T-cell (primary cell): ENCODE measurements around the gene CPNE6. TPM values are rescaled to one million over a fixed set of nuclear protein-coding genes. Genes with fewer than 3 reads are reported as not detected.
"Not testable (repeated sequence)": the region's sequence is repeated elsewhere in the genome, so short reads cannot be mapped to it uniquely, and the experiment has no call there.

Source experiments
- ATAC-seq, 4 experiments: fragments of 200-7000 bp in 3 of 4; fragments of 150-1000 bp in 1 of 4; cut with Tn5 transposase; replicated peaks in 1 of 4; 1 replicate in 3 of 4; 2 replicates in 1 of 4; pipeline ENCODE4 v1.10.0; 2021; ENCODE audit warnings: moderate library complexity in 3 of 4, mild to moderate bottlenecking in 2 of 4, moderate number of reproducible peaks in 1 of 4
- CTCF ChIA-PET, 2 donors: fragments of 300-600 bp; sonication (Branson Sonifier 250); formaldehyde crosslinking; loops; one replicate each; lab custom pipeline; 2022; ENCODE audit warnings: antibody characterized with exemption in 2 of 2; lab: Charles Lee
- POLR2A ChIA-PET, 2 donors: fragments of 300-600 bp; sonication (Branson Sonifier 250); formaldehyde crosslinking; loops; one replicate each; lab custom pipeline; 2022; ENCODE audit warnings: antibody characterized with exemption in 2 of 2; lab: Charles Lee
- DNase-seq, 35 experiments: peaks; one replicate each; pipeline versions ENCODE4 v3.0.0 to v3.0.0-alpha.2; 2013 to 2023
- H3K27ac ChIP-seq: one replicate; pipeline ENCODE4 v1.5.1; 2013; ENCODE audit warnings: low read length
- H3K27me3 ChIP-seq, 2 experiments: replicated peaks in 1 of 2; 1 replicate in 1 of 2; 2 replicates in 1 of 2; pipeline versions ENCODE4 v1.6.1 to v1.7.0; 2013; ENCODE audit warnings: low read length in 1 of 2, mixed read lengths in 1 of 2; ENCODE audit not compliant: control insufficient read depth in 2 of 2, insufficient read depth in 2 of 2; ENCODE audit errors: extremely low read depth in 1 of 2
- H3K36me3 ChIP-seq, 2 donors: 1 replicate in 1 of 2; 2 replicates in 1 of 2; pipeline versions ENCODE4 v1.6.1 to v1.7.0; 2013; ENCODE audit warnings: low read length in 1 of 2; ENCODE audit not compliant: control insufficient read depth in 2 of 2, insufficient read depth in 1 of 2; ENCODE audit errors: extremely low read depth in 1 of 2
- H3K4me1 ChIP-seq, 2 experiments: 1 replicate in 1 of 2; 2 replicates in 1 of 2; pipeline versions ENCODE4 v1.6.1 to v1.7.0; 2013; ENCODE audit warnings: low read length in 2 of 2, mixed read lengths in 1 of 2; ENCODE audit not compliant: insufficient read depth in 2 of 2, control insufficient read depth in 1 of 2; ENCODE audit errors: extremely low read depth in 1 of 2
- H3K4me3 ChIP-seq, 2 donors: 1 replicate in 1 of 2; 2 replicates in 1 of 2; pipeline versions ENCODE4 v1.5.1 to v1.7.0; 2013; ENCODE audit warnings: mild to moderate bottlenecking in 2 of 2, low read length in 1 of 2, moderate library complexity in 1 of 2; ENCODE audit not compliant: control insufficient read depth in 1 of 2; ENCODE audit errors: extremely low read depth in 1 of 2
- H3K9me3 ChIP-seq: 2 replicates; pipeline ENCODE4 v1.7.0; 2013
- H3K27ac Mint-ChIP-seq, 2 donors: one replicate each; pipeline ENCODE4 v1.8.0; 2020 to 2021; ENCODE audit warnings: mild to moderate bottlenecking in 2 of 2, mixed read lengths in 2 of 2
- H3K27me3 Mint-ChIP-seq, 2 donors: one replicate each; pipeline ENCODE4 v1.8.0; 2021 to 2022; ENCODE audit warnings: mixed read lengths in 2 of 2
- H3K36me3 Mint-ChIP-seq: one replicate; pipeline ENCODE4 v1.8.0; 2021; ENCODE audit warnings: mixed read lengths
- H3K4me1 Mint-ChIP-seq, 3 donors: one replicate each; pipeline ENCODE4 v1.8.0; 2020 to 2022; ENCODE audit warnings: mixed read lengths in 3 of 3, mild to moderate bottlenecking in 1 of 3
- H3K4me3 Mint-ChIP-seq, 3 donors: one replicate each; pipeline ENCODE4 v1.8.0; 2020 to 2022; ENCODE audit warnings: mild to moderate bottlenecking in 3 of 3, mixed read lengths in 3 of 3, moderate library complexity in 3 of 3
- H3K9me3 Mint-ChIP-seq, 3 donors: one replicate each; pipeline ENCODE4 v1.8.0; 2020 to 2022; ENCODE audit warnings: mixed read lengths in 3 of 3
- WGBS: methylation state at CpG from one replicate; pipeline ENCODE4 v1.1.5; 2013; ENCODE audit warnings: missing lambda C conversion rate; ENCODE audit not compliant: insufficient coverage; 5-methylcytosine and 5-hydroxymethylcytosine counted together
- total RNA-seq, 35 experiments: library from RNA in 6 of 35; stranded (reverse) in 6 of 35; fragments of 120-200 nt in 1 of 35; gene quantifications; one replicate each; pipeline versions ENCODE4 v1.2.1 to v1.2.4 and lab custom pipeline; 2013 to 2026

The CPNE6 gene
- total RNA-seq (not detected), total RNA-seq (lab: John Stamatoyannopoulos, UW) (0 to 0.25 (median 0) reads per million in 29 experiments)
- total RNA-seq (2013) = not detected

DNA sequence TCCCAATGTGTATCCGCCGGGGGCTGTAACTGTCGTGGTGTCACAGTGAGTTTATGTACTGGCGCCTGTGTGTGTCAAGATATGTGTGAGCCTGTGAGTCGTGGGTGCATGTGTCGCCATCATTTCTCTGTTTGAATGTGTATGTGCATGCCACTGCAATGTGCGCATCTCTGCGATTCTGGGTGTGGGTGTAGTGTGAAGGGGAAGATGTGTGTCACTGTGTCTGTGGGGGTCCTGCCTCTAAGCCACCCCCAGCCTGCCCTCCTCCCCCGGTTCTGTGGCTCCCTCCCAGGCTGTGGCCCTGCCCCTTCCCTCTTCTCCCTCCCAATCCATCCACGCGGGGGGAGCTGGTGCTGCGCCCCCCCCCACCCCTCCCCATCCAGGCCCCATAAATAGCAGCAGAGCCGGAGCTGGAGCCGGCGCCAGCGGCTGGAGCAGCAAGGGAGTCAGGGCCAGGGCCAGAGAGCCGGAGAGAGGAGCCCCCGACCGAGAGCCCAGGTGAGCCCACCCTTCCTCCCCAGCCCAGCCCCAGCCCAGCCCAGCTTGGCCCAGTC, at the start of gene CPNE6:
CPNE6 (plus strand) TSS at position 419 of the 554 bp plus-strand sequence. CDS start 1,375 bp downstream, outside the sequence.
- no peak for ATAC-seq
- 55% methylated on average over 8 of the region's 19 CpGs for WGBS
- Histone ChIP-seq H3K4me3 (no peak within 1 kb of the TSS), H3K27me3 (peaks cover 0 to 53% of the 10 kb centered on the region in 2 experiments), H3K9me3 (no peaks in the 10 kb centered on the region), H3K27ac (no peak within 1 kb of the TSS), H3K36me3 (no peaks in the 10 kb centered on the region), H3K4me1 (no peaks in the 10 kb centered on the region)
- CTCF ChIA-PET = no interaction called here
- no peak for DNase-seq
- Mint-ChIP-seq H3K4me3 (no peak within 1 kb of the TSS), H3K27me3 (peaks cover 6 to 14% of the 10 kb centered on the region in 2 donors), H3K9me3 (no peaks in the 10 kb centered on the region), H3K4me1 (peaks cover 0 to 2% (median 0%) of the 10 kb centered on the region in 3 donors), H3K27ac (no peak within 1 kb of the TSS), H3K36me3 (no peaks in the 10 kb centered on the region)
- POLR2A ChIA-PET = no interaction called here

DNA sequence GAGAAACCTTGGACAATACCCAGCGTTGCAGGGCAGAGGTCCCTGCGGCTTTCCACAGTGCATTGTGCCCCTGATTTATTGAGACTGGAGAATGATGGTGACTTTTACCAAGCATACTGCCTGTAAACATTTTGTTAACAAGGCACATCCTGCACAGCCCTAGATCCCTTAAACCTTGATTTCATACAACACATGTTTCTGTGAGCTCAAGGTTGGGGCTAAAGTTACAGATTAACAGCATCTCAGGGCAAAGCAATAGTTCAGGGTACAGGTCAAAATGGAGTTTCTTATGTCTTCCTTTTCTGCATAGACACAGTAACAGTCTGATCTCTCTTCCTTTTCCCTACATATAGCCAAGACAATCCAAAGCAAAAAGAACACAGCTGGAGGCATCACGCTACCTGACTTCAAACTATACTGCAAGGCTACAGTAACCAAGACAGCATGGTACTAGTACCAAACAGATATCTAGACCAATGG, 46.4 kb upstream of the CPNE6 start:
- POLR2A ChIA-PET, CTCF ChIA-PET: not testable (repeated sequence)

DNA sequence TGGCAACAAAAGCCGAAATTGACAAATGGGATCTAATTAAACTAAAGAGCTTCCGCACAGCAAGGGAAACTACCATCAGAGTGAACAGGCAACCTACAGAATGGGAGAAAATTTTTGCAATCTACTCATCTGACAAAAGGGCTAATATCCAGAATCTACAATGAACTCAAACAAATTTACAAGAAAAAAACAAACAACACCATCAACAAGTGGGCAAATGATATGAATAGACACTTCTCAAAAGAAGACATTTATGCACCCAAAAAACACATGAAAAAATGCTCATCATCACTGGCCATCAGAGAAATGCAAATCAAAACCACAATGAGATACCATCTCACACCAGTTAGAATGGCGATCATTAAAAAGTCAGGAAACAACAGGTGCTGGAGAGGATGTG, 41.7 kb upstream of the CPNE6 start:
- ATAC-seq, H3K27ac Mint-ChIP-seq, POLR2A ChIA-PET, H3K27me3 ChIP-seq, H3K27ac ChIP-seq, H3K4me3 Mint-ChIP-seq, H3K9me3 ChIP-seq, H3K27me3 Mint-ChIP-seq, H3K4me3 ChIP-seq, H3K36me3 Mint-ChIP-seq, H3K4me1 ChIP-seq, H3K4me1 Mint-ChIP-seq, CTCF ChIA-PET, H3K36me3 ChIP-seq, DNase-seq: not testable (repeated sequence)
- WGBS = no CpG with 5 or more reads among the region's 3 CpGs
- H3K9me3 Mint-ChIP-seq = peaks cover 3 to 16% (median 13%) of the 10 kb centered on the region in 3 donors

More for the DNA sequence above, 46.4 kb upstream of the CPNE6 start:
- H3K36me3 ChIP-seq, H3K9me3 ChIP-seq, H3K36me3 Mint-ChIP-seq, H3K4me3 ChIP-seq, H3K4me3 Mint-ChIP-seq, H3K4me1 Mint-ChIP-seq, H3K9me3 Mint-ChIP-seq, ATAC-seq, H3K27me3 ChIP-seq, H3K4me1 ChIP-seq, H3K27ac ChIP-seq, H3K27ac Mint-ChIP-seq, H3K27me3 Mint-ChIP-seq, DNase-seq: not testable (repeated sequence)
- WGBS = 100% methylated on average over 2 of the region's 3 CpGs

DNA sequence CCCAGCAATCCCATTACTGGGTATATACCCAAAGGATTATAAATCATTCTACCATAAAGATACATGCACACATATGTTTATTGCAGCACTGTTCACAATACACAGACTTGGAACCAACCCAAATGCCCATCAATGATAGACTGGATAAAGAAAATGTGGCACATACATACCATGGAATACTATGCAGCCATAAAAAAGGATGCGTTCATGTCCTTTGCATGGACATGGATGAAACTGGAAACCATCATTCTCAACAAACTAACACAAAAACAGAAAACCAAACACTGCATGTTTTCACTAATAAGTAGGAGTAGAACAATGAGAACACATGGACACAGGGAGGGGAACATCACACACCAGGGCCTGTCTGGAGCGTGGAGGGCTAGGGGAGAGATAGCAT, 40.0 kb upstream of the CPNE6 start:
- H3K4me1 ChIP-seq, H3K27ac Mint-ChIP-seq, H3K9me3 ChIP-seq, H3K36me3 ChIP-seq, DNase-seq, H3K4me3 ChIP-seq, H3K27me3 Mint-ChIP-seq, POLR2A ChIA-PET, H3K36me3 Mint-ChIP-seq, H3K27ac ChIP-seq, ATAC-seq, CTCF ChIA-PET, H3K4me3 Mint-ChIP-seq, H3K27me3 ChIP-seq: not testable (repeated sequence)
- peaks cover 3 to 16% (median 13%) of the 10 kb centered on the region in 3 donors for H3K9me3 Mint-ChIP-seq
- peaks cover 3 to 12% (median 4%) of the 10 kb centered on the region in 3 donors for H3K4me1 Mint-ChIP-seq
- no CpG with 5 or more reads among the region's 2 CpGs for WGBS

DNA sequence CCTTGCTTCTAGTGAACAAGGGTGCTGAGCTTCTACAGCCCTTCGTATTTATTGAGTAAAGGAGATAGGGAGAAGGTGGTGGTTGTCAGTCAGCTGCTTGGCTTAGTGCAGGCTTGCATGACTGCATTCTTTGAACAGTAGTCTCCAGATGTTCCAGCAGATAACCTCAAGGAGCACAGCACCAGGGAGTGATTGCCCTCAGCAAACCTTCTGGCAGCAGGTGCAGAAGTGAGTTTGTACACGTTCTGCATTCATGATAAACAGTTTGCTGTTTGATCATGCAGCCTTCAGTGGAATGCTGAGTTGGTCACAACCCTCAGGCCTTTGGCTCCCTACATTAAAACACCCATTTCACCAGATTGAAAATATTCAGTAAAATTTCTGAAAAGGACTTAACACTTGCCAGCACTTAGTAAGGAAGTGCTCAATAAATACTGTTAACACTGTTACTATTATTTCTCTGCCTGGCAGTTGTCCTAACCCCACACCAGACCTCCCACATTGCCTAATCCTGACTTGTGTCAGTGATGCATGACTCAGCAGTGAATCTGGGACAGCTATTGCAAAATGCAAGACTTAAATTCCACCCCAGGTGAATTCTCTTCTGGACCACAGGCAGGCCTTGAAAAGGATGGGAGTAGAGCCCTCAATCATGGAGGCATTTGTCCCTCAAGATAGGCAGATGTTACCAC, 38.5 kb upstream of the CPNE6 start:
- peaks cover 10 to 20% (median 10%) of the 10 kb centered on the region in 3 donors for H3K4me1 Mint-ChIP-seq
- Histone ChIP-seq H3K4me1 (peaks cover 0 to 11% of the 10 kb centered on the region in 2 experiments), H3K9me3 (no peaks in the 10 kb centered on the region), H3K27ac (no peak overlapping the region), H3K4me3 (no peak overlapping the region), H3K27me3 (no peaks in the 10 kb centered on the region), H3K36me3 (no peaks in the 10 kb centered on the region)
- H3K9me3 Mint-ChIP-seq = peaks cover 3 to 16% (median 13%) of the 10 kb centered on the region in 3 donors
- no peak overlapping the region for H3K4me3 Mint-ChIP-seq
- DNase-seq = no peak
- no peak overlapping the region for H3K27ac Mint-ChIP-seq
- peaks cover 0 to 3% of the 10 kb centered on the region in 2 donors for H3K27me3 Mint-ChIP-seq
- ChIA-PET CTCF (no interaction called here), POLR2A (interaction anchor here (0.7 kb wide), 2 partner anchors 18 to 86 kb away, joined by 3 read pairs; no protein-coding TSS in a partner anchor)
- ATAC-seq = no peak
- WGBS = 87% methylated on average over 2 of the region's 2 CpGs
- H3K36me3 Mint-ChIP-seq = no peaks in the 10 kb centered on the region

DNA sequence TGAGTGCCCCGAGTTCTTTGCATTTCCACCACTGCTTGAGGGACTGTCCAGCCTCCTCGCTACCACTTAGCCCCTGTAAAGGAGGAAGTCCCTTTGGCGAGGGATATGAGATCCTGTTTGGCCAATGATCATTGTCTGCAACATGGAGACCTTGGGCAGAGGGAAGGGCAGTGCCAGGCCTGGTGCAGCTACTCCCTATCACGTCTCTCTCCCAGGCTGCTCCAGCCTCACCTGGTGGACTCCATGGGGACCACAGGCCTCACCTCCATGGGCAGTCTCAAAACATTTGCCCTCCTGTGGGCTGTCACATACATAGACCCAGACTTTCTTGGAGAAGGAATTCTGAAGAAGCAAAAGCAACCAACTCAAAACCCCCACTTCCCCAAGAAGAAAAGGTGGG, 35.6 kb upstream of the CPNE6 start:
- WGBS = no CpG with 5 or more reads among the region's 4 CpGs
- H3K4me1 ChIP-seq = peaks cover 0 to 11% of the 10 kb centered on the region in 2 experiments
- peak overlapping the region; percentile 88 to 94 (median 89) for H3K4me3 Mint-ChIP-seq
- POLR2A ChIA-PET, H3K36me3 Mint-ChIP-seq, H3K27me3 Mint-ChIP-seq, DNase-seq, H3K36me3 ChIP-seq, H3K27ac ChIP-seq, CTCF ChIA-PET, H3K27me3 ChIP-seq, H3K9me3 ChIP-seq: not testable (repeated sequence)
- peak overlapping the region; percentile 66 to 76 for H3K27ac Mint-ChIP-seq
- ATAC-seq = peak; percentile 3 to 9 (median 8)
- peaks cover 10 to 20% (median 10%) of the 10 kb centered on the region in 3 donors for H3K4me1 Mint-ChIP-seq
- H3K9me3 Mint-ChIP-seq = peaks cover 3 to 16% (median 11%) of the 10 kb centered on the region in 3 donors
- peak overlapping the region in 1 of 2 donors; percentile 70 for H3K4me3 ChIP-seq
